NCI-H524 treated with DMSO at 0.1 percent for 48 hours (cell line): ENCODE results near the gene HRH1.

Experiments used
- DNase-seq: peaks from one replicate; lab custom pipeline; 2025; lab: John Stamatoyannopoulos, UW

HRH1 gene

GRCh38 chr3:11283139-11283475 is 128.8 kb downstream of the HRH1 start:
- DNase-seq: no peak

DNA sequence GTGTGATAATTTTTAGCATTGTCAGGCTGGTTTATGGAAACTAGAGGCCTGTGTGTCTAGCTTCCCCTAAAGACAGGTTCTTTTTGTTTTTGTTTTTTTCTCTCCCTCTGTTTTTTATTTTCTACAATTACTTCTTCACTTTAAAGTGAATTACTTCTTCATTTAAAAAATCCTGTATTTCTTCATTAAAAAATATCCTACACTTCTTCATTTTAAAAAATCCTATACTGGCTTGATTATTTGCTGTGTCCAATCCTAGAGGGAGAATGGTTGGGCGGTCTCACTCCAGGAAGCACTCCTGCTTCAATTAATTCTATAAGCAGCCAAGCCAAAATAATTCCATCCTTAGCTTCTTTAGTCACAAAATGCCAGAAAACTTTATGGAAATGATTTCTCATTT is 129.7 kb downstream of the HRH1 start:
- no peak for DNase-seq

GRCh38 chr3:11285471-11285870 is 131.2 kb downstream of the HRH1 start:
- no peak for DNase-seq

- DNase-seq: no peak
These were observed 133.1 kb downstream of the HRH1 start for GRCh38 chr3:11287404-11287803.

DNA sequence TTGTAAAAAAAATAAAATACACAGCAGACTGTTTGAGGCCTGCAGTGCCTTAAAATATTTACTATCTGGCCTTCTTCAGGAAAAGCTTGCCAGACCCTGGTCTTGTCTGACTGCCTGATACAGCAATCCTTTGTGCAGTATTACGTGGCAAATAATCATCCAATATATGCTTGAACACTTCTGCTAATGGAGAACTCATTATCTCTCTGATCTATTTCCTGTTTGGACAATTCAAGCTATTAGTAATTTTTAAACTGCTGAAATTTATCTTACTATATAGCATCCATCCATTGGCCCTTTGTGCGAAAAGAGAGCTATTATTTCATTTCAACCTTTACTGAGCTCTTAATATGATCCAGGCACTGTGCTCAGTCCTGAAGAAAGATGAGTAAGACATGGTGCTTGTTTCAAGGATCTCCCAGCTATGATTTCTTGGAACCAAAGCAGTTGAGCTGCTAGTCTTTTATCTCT is 133.8 kb downstream of the HRH1 start:
- no peak for DNase-seq

DNA sequence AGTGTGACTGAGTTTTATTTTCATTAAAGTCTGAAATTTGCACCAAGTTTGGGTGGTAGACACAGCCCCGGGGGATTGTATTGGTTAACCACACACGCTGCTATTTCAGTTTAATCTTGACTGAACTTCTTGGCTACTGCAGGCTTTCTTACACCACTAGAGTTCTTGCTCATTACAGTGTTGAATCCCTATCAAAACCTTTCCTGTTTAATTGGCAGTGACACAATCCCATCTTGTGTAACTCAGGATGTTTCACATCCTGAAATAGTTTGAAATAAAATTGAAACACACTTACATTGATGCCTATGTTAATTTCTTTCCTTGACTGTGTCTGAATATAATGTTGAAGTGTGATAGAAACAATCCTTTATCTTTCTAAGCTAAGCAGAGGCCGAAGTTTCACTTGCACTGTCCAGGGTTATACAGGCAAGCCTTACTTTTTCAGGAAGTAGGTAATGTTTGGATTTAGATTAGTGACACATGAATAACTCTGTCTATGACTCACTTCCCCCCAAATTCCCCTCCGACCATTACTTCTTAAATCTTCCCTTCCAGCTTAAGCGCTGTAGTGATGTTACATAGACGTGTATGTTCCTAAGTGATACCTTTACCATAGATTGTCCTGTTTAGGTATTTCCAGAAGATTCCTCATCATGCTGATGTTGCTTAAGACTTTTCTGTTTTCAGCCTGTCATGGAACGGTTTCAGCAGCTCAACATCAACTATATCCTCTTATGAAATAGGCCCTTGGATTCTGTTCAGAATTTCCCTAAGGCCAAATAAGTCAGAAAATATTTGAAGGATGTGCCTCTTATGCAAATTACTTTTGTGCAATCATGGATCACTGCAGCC is 134.7 kb downstream of the HRH1 start:
- no peak for DNase-seq

DNA sequence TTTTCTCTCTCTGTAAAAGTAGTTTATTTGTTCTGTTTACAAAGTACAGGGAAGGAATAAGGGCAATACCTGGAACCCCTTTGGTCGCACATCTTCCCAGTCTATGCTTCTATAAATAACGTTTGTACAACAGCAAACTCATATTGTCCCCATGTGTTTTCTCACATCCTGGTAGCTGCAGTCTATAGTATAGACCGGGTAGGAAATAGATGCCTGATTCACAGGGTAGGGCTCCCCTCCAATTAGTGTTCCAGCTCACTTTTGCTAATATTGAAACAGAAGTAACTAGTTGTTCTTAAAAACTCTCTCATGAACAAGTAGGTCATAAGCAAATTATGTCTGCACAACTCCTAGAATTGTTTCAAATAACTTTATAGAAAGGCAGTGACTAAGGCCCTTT is 135.6 kb downstream of the HRH1 start:
- no peak for DNase-seq

DNA sequence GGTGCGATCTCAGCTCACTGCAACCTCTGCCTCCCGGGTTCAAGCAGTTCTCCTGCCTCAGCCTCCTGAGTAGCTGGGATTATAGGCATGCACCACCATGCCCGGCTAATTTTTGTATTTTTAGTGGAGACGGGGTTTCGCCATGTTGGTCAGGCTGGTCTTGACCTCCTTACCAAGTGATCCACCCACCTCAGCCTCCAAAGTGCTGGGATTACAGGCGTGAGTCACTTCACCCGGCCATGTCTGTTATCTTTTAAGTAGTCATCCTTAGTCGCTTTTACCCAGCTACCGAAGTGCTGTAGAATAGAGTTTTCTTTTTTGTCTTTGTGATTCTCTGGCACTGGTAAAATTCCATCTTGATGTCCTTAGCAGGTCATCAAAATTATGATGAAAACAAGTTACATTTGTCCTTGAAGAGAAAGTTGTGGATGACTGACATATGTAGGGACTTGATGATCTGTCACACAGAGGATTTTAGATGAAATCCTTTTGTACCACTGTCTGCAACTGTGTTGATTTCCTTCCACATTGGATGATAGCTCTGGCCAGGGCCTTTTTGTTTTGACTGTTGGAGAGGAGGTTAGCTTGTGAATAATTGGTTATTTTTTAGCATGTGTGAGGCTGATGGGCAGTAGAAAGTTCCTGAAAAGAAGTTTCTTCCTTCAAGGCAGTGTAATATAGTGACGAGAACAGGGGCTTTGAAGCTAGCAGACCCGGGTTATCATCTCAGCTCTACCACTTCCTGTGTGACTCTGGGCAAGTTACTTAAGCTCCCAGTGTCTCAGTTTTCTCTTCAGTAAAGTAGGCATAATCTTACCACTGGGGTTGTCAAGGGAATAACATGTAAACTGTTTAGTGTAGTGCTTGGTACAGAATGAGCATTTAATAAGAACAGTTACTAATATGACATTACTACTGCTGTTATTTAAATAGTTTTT is 136.7 kb downstream of the HRH1 start:
- no peak for DNase-seq

DNA sequence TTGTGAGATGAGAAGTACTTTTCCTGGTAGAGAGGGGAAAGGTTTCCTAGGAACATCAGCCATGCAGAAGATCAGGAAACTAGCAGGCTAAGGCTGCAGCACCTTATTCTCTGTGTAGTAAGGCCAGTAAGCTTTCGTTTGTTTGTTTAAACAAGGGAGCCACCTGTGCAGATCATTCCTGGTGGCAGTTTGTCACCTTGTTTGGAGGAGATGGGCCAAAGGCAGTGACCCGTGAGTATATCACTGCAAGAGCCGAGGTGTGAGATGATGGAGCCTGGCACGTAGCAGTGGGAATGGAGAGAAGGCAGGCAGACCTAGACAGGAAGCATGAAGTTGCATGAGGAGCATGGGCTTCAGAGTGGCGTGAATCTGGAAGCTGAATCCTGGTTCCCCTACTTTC is 137.5 kb downstream of the HRH1 start:
- DNase-seq: no peak

DNA sequence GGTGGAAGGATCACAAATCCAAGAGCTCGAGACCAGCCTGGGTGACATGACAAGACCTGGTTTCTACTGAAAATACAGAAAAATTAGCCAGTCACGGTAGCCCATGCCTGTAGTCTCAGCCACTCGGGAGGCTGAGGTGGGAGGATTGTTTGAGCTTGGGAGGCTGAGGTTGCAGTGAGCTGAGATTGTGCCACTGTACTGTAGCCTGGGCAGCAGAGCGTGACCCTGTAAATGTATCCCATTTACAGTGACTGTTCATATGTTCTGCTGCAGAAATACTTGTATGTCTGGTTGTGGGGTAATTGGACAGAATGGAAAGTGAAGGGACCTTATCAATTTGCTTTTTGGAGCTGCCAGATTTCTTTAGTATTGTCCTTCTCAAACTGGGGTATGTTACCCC is 142.8 kb downstream of the HRH1 start:
- no peak for DNase-seq

- no peak for DNase-seq
These were observed 146.7 kb downstream of the HRH1 start for GRCh38 chr3:11300970-11301369.

- no peak for DNase-seq
These were observed 148.2 kb downstream of the HRH1 start for GRCh38 chr3:11302444-11302843.

- DNase-seq: no peak
These were observed 149.9 kb downstream of the HRH1 start for GRCh38 chr3:11304175-11304574.

DNA sequence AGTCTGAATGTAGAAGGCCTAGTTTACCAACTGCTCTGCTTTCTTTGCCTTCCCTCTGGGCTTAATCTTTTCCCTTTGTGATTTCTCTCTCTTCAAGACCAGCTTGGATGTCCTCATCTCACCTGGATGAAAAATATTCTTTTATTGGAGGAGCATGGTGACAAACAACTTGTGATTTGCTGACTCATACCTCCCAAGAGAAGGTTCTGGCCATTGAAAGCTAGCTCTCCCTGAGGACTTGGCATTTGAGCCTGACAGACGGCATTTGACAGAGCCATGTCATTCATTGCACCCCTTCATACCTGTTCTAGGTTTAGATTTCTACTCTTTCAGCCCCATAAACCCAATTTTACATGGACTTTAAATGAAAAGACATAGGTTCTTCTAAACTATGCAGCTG is 151.2 kb downstream of the HRH1 start:
- no peak for DNase-seq

DNA sequence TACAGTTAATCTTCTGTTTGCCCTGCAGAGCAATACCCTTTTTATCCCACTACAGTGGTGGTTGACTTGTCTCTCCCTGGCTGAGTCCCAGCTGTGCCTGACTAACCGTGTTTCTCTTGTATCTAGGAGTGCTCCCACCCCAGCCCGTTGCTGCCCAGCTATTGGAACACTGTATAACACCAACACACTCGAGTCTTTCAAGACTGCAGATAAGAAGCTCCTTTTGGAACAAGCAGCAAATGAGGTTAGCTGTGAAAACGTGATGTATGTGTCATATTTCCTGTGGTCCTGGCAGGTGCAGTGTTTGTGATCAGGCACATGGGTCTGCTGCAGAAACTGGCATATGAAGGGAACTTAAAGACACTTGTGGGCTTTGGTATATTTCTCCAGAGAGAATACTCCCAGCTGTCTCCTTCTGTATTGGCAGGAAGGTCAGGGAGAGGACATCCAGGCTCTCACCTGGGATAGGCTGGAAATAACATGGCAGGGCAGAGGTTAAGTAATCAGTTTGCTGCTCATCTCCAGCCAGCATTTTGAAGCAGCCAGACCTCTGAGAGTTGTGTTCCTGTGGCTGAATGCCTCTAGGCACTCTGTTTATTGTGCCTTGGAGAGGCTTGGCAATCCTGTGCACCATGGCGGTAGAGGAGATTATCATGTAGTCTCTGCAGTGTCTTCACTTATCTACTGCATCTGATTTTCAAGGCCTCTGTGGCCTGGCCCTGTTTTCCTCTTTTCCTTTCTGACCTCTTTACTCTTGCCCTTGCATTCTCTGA is 152.7 kb downstream of the HRH1 start:
- DNase-seq: no peak

DNA sequence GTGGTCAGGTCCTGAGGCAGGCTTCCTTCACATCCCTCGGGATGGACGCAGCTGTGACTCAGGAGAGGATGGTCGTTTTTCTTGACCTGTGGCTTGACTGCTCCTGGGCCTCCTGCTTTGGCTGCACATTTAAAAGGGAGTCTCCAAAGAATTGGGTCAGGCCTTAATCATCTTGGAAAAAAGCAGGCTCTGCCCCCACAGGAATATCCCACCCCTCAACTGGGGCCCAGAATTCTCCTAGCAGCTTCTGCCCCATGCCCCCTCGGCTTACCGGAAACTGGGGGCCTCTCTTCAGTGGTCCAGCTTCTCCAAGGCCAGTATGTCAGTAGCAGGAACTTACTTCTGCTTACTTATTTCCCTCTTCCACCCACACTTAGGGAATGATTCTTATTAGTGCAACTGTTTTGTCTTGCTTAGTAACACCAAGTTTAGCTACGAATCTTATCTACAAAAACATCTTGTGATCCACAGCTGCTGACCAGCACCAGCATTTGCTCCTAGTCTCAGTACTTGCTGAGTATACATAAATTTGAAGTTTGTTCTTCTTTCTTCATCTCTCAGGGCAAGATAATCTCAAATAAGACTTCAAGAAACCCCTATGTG is 153.6 kb downstream of the HRH1 start:
- DNase-seq: no peak

DNA sequence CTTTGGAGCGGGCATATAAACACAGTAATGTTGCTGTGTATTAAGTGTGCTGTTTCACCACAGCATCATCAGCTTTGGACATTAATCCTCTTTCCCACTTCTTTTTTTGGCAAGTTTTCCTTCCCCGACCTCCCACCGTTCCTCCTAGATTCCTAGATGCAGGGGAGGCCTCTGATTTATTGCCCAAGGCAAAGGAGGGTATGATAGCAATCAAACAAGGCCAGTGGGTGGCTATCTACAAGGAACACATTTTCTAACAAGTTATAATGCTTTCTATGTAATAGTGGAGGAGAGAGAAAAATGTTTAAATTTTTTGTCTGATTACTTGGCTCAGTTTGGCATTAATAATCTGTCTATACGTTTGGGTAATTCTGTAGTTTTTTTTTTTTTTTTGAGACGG is 156.0 kb downstream of the HRH1 start:
- DNase-seq: no peak

DNA sequence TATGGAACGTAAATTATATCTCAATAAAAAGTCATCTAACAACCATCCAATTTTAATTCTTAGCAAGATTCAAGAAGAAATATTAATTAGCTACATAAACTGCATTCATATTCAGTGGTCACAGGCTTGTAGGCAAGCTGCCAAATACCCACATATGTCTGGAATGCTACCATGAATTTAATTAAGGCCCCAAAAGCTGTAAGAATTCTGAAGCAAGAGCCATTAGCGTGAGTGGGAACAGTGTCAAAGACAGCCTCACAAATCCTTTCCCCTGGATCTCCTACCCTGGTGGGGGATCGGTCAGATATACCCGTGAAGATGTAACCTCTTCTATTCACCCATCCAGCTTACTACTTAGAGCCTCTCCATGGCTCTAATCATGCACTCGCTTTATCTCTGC is 157.9 kb downstream of the HRH1 start:
- no peak for DNase-seq
